HepG2 (cell line): ENCODE measurements around the gene ADCY10. TPM values are rescaled to one million over a fixed set of nuclear protein-coding genes. Genes with fewer than 3 reads are reported as not detected.
A peak's percentile ranks its signal among the peaks of the same experiment; 100 is the strongest.

Experiments
- ATF7 ChIP-seq, 2 experiments: fragments of 450-650 bp in 1 of 2; sonication (generic) in 1 of 2; formaldehyde crosslinking in 1 of 2; IDR thresholded peaks; 2 replicates each; pipeline versions ENCODE4 v1.4.0 to v1.6.1; 2016 to 2020; ENCODE audit warnings: antibody characterized with exemption in 1 of 2, mild to moderate bottlenecking in 1 of 2, missing genetic modification reagents in 1 of 2
- CBFB ChIP-seq: sonication (generic); formaldehyde crosslinking; IDR thresholded peaks from 2 replicates; pipeline ENCODE4 v1.4.0; 2020; ENCODE audit warnings: missing genetic modification reagents
- NR3C1 ChIP-seq: sonication (generic); formaldehyde crosslinking; IDR thresholded peaks from 2 replicates; pipeline ENCODE4 v1.4.0; 2020; ENCODE audit warnings: missing genetic modification reagents
- SIN3B ChIP-seq: fragments of 150-350 bp; IDR thresholded peaks from 2 replicates; pipeline ENCODE4 v1.6.1; 2014; ENCODE audit warnings: low read length
- SP4 ChIP-seq: sonication (generic); formaldehyde crosslinking; IDR thresholded peaks from 2 replicates; pipeline ENCODE4 v1.8.1; 2023; ENCODE audit warnings: mild to moderate bottlenecking, missing genetic modification reagents
- TBP ChIP-seq: sonication (generic); formaldehyde crosslinking; IDR thresholded peaks from 2 replicates; pipeline ENCODE4 v1.5.0; 2020; ENCODE audit warnings: missing genetic modification reagents
- ZMYM3 ChIP-seq: sonication (generic); formaldehyde crosslinking; IDR thresholded peaks from 2 replicates; pipeline ENCODE4 v1.5.1; 2020; ENCODE audit warnings: mild to moderate bottlenecking, missing genetic modification reagents
- ZNF256 ChIP-seq: sonication (generic); formaldehyde crosslinking; conservative IDR thresholded peaks from 2 replicates; pipeline ENCODE4 v1.4.0; 2020; ENCODE audit warnings: missing genetic modification reagents
- ZNF550 ChIP-seq: sonication (generic); formaldehyde crosslinking; IDR thresholded peaks from 2 replicates; pipeline ENCODE4 v1.4.0; 2020; ENCODE audit warnings: mild to moderate bottlenecking, missing genetic modification reagents, borderline replicate concordance
- ZNF557 ChIP-seq: sonication (generic); formaldehyde crosslinking; IDR thresholded peaks from 2 replicates; pipeline ENCODE4 v1.4.0; 2020; ENCODE audit warnings: missing genetic modification reagents
- ZNF615 ChIP-seq: sonication (generic); formaldehyde crosslinking; IDR thresholded peaks from 2 replicates; pipeline ENCODE4 v1.5.0; 2020; ENCODE audit warnings: mild to moderate bottlenecking, missing genetic modification reagents, borderline replicate concordance
- ZNF780A ChIP-seq: sonication (generic); formaldehyde crosslinking; IDR thresholded peaks from 2 replicates; pipeline ENCODE4 v1.8.0; 2022; ENCODE audit warnings: mild to moderate bottlenecking, missing genetic modification reagents, moderate library complexity
- polyA plus RNA-seq, 8 experiments: library from polyadenylated mRNA; depleted of rRNA in 3 of 8; stranded (reverse) in 7 of 8; unstranded in 1 of 8; fragments of >200 nt; fragmentation: Illumina TruSeq in 4 of 8; extraction: Trizol in 4 of 8; gene quantifications; 2 replicates each; pipeline versions ENCODE4 v1.2.1 to v1.2.3, GENCODE V29; 2011 to 2016; ENCODE audit warnings: low read depth in 4 of 8, missing spikeins in 1 of 8, mixed read lengths in 1 of 8; ENCODE audit not compliant: insufficient read depth in 1 of 8
- total RNA-seq, 5 experiments: library from RNA; depleted of rRNA; stranded (reverse); fragments of >200 nt; fragmentation: Illumina TruSeq; extraction: Trizol; gene quantifications; 2 replicates each; pipeline ENCODE4 v1.2.3, GENCODE V29; 2016; ENCODE audit warnings: low read depth in 1 of 5
- TF ChIP-seq, protein P1 (sequence below): sonication (generic); formaldehyde crosslinking; IDR thresholded peaks from 2 replicates; pipeline ENCODE4 v1.9.0; 2021; ENCODE audit warnings: mild to moderate bottlenecking, missing genetic modification reagents
- TF ChIP-seq, protein P2 (sequence below): IDR thresholded peaks from 2 replicates; pipeline ENCODE4 v1.6.1; 2018; ENCODE audit warnings: missing genetic modification reagents, mild to moderate bottlenecking, missing compliant biosample characterization
- TF ChIP-seq, protein P3 (sequence below), 2 experiments: fragments of 450-650 bp in 1 of 2; sonication (generic) in 1 of 2; formaldehyde crosslinking; IDR thresholded peaks; 2 replicates each; pipeline versions ENCODE4 v1.5.0 to v1.8.0; 2020 to 2022; ENCODE audit warnings: mild to moderate bottlenecking in 1 of 2, missing genetic modification reagents in 1 of 2
- TF ChIP-seq, protein P4 (sequence below): IDR thresholded peaks from 2 replicates; pipeline ENCODE4 v1.6.1; 2012; ENCODE audit warnings: inconsistent platforms
- TF ChIP-seq, protein P5 (sequence below): sonication (generic); formaldehyde crosslinking; IDR thresholded peaks from 2 replicates; pipeline ENCODE4 v1.4.0; 2020; ENCODE audit warnings: missing genetic modification reagents, borderline replicate concordance

The ADCY10 gene
- total and polyA plus RNA-seq, 2 of the 13 experiments (the other 11 are each of a cell fraction or from before 2014, with no cell fraction given): 0.02 to 0.03 TPM

DNA sequence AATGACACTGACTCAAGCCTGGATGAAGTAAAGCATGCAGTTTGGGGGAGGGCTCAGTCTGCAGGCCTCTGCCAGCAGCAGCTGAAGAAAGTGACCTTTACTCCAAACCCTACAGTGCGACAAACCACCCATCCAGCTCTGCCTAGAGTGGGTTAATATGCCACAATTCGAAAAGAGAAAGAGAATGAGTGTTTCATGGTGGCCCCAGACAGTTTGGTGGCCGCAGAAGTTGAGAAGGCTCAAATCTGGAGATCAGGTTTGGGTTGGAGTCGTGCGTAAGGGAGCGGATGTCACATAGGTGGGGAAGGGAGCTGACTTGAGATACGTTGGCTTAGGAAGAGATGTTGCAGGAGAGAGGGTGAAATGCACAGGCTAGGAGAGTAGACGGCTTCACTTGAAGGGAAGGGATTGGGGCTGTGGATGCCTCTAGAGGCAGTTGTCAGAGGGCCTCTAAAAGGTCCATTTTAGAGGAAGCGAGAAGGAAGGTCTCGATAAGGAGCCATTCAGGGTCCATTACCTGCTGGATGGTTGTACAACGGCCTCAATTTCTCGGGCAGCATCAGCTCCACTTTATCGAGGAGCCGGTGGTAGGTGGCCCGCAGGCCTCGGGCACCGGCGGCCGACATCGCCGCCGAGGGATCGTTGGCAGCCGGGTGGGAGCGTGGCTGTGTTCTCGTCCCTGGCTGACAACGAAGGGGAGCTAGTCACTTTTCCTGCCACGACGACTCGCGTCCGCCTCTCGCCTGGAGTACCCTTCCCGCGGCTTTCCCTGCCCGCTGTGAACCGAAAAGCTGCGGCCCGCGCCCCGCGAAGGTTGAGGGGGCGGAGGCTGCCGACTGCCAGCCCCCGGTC is 21.5 kb upstream of the ADCY10 start (continued):
- TF ChIP-seq, protein P1, sequence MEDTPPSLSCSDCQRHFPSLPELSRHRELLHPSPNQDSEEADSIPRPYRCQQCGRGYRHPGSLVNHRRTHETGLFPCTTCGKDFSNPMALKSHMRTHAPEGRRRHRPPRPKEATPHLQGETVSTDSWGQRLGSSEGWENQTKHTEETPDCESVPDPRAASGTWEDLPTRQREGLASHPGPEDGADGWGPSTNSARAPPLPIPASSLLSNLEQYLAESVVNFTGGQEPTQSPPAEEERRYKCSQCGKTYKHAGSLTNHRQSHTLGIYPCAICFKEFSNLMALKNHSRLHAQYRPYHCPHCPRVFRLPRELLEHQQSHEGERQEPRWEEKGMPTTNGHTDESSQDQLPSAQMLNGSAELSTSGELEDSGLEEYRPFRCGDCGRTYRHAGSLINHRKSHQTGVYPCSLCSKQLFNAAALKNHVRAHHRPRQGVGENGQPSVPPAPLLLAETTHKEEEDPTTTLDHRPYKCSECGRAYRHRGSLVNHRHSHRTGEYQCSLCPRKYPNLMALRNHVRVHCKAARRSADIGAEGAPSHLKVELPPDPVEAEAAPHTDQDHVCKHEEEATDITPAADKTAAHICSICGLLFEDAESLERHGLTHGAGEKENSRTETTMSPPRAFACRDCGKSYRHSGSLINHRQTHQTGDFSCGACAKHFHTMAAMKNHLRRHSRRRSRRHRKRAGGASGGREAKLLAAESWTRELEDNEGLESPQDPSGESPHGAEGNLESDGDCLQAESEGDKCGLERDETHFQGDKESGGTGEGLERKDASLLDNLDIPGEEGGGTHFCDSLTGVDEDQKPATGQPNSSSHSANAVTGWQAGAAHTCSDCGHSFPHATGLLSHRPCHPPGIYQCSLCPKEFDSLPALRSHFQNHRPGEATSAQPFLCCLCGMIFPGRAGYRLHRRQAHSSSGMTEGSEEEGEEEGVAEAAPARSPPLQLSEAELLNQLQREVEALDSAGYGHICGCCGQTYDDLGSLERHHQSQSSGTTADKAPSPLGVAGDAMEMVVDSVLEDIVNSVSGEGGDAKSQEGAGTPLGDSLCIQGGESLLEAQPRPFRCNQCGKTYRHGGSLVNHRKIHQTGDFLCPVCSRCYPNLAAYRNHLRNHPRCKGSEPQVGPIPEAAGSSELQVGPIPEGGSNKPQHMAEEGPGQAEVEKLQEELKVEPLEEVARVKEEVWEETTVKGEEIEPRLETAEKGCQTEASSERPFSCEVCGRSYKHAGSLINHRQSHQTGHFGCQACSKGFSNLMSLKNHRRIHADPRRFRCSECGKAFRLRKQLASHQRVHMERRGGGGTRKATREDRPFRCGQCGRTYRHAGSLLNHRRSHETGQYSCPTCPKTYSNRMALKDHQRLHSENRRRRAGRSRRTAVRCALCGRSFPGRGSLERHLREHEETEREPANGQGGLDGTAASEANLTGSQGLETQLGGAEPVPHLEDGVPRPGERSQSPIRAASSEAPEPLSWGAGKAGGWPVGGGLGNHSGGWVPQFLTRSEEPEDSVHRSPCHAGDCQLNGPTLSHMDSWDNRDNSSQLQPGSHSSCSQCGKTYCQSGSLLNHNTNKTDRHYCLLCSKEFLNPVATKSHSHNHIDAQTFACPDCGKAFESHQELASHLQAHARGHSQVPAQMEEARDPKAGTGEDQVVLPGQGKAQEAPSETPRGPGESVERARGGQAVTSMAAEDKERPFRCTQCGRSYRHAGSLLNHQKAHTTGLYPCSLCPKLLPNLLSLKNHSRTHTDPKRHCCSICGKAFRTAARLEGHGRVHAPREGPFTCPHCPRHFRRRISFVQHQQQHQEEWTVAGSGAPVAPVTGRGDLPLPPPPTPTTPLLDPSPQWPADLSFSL (CRISPR knock-in tag): no peak
- no peak; the same call in 1 of the 2 replicates for TF ChIP-seq ZNF256 (CRISPR knock-in tag)
- TF ChIP-seq, protein P2, sequence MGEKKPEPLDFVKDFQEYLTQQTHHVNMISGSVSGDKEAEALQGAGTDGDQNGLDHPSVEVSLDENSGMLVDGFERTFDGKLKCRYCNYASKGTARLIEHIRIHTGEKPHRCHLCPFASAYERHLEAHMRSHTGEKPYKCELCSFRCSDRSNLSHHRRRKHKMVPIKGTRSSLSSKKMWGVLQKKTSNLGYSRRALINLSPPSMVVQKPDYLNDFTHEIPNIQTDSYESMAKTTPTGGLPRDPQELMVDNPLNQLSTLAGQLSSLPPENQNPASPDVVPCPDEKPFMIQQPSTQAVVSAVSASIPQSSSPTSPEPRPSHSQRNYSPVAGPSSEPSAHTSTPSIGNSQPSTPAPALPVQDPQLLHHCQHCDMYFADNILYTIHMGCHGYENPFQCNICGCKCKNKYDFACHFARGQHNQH (CRISPR knock-in tag): no peak
- TF ChIP-seq ATF7 (IDR thresholded peaks at IDR 0.05): no peak
- TF ChIP-seq ATF7 (CRISPR knock-in tag; IDR thresholded peaks at IDR 0.05): no peak
- no peak for TF ChIP-seq ZNF557 (CRISPR knock-in tag)
- TF ChIP-seq ZNF550 (CRISPR knock-in tag): no peak
- no peak for TF ChIP-seq CBFB (CRISPR knock-in tag)
- TF ChIP-seq ZMYM3 (CRISPR knock-in tag): peak; percentile 52; the same call in 1 of the 2 replicates
- TF ChIP-seq, protein P3, sequence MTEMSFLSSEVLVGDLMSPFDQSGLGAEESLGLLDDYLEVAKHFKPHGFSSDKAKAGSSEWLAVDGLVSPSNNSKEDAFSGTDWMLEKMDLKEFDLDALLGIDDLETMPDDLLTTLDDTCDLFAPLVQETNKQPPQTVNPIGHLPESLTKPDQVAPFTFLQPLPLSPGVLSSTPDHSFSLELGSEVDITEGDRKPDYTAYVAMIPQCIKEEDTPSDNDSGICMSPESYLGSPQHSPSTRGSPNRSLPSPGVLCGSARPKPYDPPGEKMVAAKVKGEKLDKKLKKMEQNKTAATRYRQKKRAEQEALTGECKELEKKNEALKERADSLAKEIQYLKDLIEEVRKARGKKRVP (CRISPR knock-in tag; IDR thresholded peaks at IDR 0.05): no peak
- TF ChIP-seq SIN3B: no peak
- TF ChIP-seq ZNF780A (CRISPR knock-in tag): no peak
- no peak for TF ChIP-seq TBP (CRISPR knock-in tag)
- no peak for TF ChIP-seq ZNF615
- TF ChIP-seq, protein P4, sequence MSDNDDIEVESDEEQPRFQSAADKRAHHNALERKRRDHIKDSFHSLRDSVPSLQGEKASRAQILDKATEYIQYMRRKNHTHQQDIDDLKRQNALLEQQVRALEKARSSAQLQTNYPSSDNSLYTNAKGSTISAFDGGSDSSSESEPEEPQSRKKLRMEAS: peak; percentile 47
- TF ChIP-seq, protein P5, sequence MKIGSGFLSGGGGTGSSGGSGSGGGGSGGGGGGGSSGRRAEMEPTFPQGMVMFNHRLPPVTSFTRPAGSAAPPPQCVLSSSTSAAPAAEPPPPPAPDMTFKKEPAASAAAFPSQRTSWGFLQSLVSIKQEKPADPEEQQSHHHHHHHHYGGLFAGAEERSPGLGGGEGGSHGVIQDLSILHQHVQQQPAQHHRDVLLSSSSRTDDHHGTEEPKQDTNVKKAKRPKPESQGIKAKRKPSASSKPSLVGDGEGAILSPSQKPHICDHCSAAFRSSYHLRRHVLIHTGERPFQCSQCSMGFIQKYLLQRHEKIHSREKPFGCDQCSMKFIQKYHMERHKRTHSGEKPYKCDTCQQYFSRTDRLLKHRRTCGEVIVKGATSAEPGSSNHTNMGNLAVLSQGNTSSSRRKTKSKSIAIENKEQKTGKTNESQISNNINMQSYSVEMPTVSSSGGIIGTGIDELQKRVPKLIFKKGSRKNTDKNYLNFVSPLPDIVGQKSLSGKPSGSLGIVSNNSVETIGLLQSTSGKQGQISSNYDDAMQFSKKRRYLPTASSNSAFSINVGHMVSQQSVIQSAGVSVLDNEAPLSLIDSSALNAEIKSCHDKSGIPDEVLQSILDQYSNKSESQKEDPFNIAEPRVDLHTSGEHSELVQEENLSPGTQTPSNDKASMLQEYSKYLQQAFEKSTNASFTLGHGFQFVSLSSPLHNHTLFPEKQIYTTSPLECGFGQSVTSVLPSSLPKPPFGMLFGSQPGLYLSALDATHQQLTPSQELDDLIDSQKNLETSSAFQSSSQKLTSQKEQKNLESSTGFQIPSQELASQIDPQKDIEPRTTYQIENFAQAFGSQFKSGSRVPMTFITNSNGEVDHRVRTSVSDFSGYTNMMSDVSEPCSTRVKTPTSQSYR: peak; percentile 68; the same call in 1 of the 2 replicates
- no peak for TF ChIP-seq NR3C1
- no peak for TF ChIP-seq SP4 (CRISPR knock-in tag)
